Colonic mucosa (tissue), 4 donors: Measurements from ENCODE around the gene ERN1. TPM values are rescaled to one million over a fixed set of nuclear protein-coding genes. Genes with fewer than 3 reads are reported as not detected.

Experiments used
- DNase-seq: peaks from one replicate; pipeline ENCODE4 v3.0.0-alpha.2; 2020
- H3K27ac ChIP-seq: fragments of 200-600 bp; one replicate; pipeline ENCODE4 v1.8.0; 2021
- H3K27me3 ChIP-seq: fragments of 200-600 bp; one replicate; pipeline ENCODE4 v1.8.0; 2021
- H3K36me3 ChIP-seq: fragments of 200-600 bp; one replicate; pipeline ENCODE4 v1.8.0; 2021
- H3K4me1 ChIP-seq: fragments of 200-600 bp; one replicate; pipeline ENCODE4 v1.8.0; 2021; ENCODE audit warnings: mild to moderate bottlenecking
- H3K4me3 ChIP-seq: fragments of 200-600 bp; one replicate; pipeline ENCODE4 v1.8.0; 2021
- H3K9ac ChIP-seq, 2 donors: one replicate each; pipeline ENCODE4 v1.7.0; 2013; ENCODE audit warnings: control low read depth in 2 of 2, low read depth in 2 of 2, low read length in 2 of 2
- H3K9me3 ChIP-seq: fragments of 200-600 bp; one replicate; pipeline ENCODE4 v1.8.0; 2021
- intact Hi-C: fragments of 100-400 bp; cut with DNase I; formaldehyde crosslinking; loops from one replicate; pipeline ENCODE4 v1.14.1; 2022
- total RNA-seq, 2 donors: library from RNA; stranded (reverse); fragmentation: NEBNext Ultra II Directional in 1 of 2; extraction: Animal tissue kit (Norgen Biotek cat#: 25700) in 1 of 2; gene quantifications; one replicate each; pipeline ENCODE4 v1.2.1, GENCODE V29; 2021
- TF ChIP-seq, protein P1 (sequence below): fragments of 200-600 bp; IDR thresholded peaks from one replicate; pipeline ENCODE4 v1.8.0; 2022; ENCODE audit warnings: antibody characterized with exemption, mild to moderate bottlenecking
- donor health status: healthy.
- donor health status: DM: no; HTN: no; CAD: no.
- donor health status: DM: no; HTN: no; CAD: no.

Gene ERN1
- total RNA-seq, 2 donors from 2014 or later, result 19.2 to 19.6 TPM

- peak overlapping the region; percentile 34 for H3K27ac ChIP-seq
- no peaks in the 10 kb centered on the region for H3K27me3 ChIP-seq
- no peak overlapping the region for H3K4me3 ChIP-seq
- TF ChIP-seq, protein P1, sequence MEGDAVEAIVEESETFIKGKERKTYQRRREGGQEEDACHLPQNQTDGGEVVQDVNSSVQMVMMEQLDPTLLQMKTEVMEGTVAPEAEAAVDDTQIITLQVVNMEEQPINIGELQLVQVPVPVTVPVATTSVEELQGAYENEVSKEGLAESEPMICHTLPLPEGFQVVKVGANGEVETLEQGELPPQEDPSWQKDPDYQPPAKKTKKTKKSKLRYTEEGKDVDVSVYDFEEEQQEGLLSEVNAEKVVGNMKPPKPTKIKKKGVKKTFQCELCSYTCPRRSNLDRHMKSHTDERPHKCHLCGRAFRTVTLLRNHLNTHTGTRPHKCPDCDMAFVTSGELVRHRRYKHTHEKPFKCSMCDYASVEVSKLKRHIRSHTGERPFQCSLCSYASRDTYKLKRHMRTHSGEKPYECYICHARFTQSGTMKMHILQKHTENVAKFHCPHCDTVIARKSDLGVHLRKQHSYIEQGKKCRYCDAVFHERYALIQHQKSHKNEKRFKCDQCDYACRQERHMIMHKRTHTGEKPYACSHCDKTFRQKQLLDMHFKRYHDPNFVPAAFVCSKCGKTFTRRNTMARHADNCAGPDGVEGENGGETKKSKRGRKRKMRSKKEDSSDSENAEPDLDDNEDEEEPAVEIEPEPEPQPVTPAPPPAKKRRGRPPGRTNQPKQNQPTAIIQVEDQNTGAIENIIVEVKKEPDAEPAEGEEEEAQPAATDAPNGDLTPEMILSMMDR, result no peak
- H3K36me3 ChIP-seq, result peaks cover 7% of the 10 kb centered on the region
- no peaks in the 10 kb centered on the region for H3K9me3 ChIP-seq
- DNase-seq, result no peak
- intact Hi-C loops, result no loop called here
- H3K9ac ChIP-seq, result no peak overlapping the region
- H3K4me1 ChIP-seq, result no peaks in the 10 kb centered on the region
These were observed 55.1 kb downstream of the ERN1 start for GRCh38 chr17:64074704-64075426.

DNA sequence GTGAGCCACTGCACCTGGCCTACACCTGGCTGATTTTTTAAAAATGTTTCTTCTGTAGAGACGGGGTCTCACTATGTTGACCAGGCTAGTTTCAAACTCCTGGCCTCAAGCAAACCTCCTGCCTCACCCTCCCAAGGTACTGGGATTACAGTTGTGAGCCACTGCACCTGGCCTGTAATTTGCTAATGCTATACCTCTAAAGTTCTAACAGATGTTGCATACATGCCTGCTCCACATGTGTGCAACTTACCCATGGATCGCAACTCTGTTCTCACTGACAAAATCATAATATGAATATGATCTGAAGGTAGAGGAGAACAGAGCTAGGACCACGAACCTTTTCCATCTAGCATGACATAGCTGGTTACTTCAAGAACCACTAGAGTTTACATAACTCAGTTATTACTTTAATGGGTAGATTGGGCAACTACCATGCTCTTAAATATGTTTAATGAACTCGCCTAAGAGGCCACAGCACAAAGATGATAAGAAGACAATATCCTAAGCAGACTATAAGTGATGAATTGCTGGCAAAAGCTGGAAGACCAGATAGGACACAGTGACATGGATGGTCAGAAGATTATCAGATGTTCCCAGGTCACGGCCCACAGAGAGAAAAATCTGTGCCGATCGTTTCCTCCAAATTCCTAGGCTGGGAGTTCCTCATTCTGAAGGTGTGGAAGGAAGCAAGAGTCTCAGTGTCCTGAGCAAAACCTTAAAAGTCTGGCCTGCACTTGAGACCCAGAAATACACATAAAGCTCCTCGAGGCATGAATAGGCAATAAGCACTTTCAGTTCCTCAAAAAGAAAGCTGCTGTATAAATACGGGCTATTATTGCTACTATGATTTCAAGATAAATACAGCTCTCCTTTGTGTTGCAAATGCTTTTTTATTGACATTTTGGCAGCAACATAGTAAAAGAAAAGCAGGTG is 55.9 kb downstream of the ERN1 start:
- peaks cover 8% of the 10 kb centered on the region for H3K36me3 ChIP-seq
- intact Hi-C loops, result no loop called here

GRCh38 chr17:64071111-64071510 is 58.8 kb downstream of the ERN1 start:
- TF ChIP-seq, protein P1, result no peak
- H3K36me3 ChIP-seq, result peaks cover 14% of the 10 kb centered on the region
- intact Hi-C loops, result no loop called here

More for the DNA sequence above, 55.9 kb downstream of the ERN1 start:
- no peaks in the 10 kb centered on the region for H3K9me3 ChIP-seq
- H3K4me3 ChIP-seq, result no peak overlapping the region
- H3K4me1 ChIP-seq, result no peaks in the 10 kb centered on the region
- TF ChIP-seq, protein P1, result no peak
- no peak overlapping the region for H3K9ac ChIP-seq
- no peaks in the 10 kb centered on the region for H3K27me3 ChIP-seq
- peak overlapping the region; percentile 34 for H3K27ac ChIP-seq
- no peak for DNase-seq

DNA sequence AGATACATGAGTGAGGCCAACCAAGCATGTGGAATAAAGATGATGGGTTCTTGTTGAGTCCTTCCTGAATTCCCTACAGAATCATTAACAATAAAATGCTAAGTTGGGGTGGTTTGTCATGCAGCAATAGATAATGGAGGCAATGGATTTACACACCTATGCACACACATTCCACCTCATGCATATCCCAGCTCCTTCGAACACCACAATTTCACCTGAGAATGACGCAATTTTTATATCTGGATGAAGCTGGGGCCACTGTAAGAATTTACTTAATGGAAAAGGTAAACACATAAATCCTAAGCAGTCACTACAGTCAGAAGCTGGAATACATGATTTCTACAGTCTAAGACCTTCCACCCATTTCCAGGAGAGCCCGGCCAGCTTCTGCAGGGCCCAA is 59.7 kb downstream of the ERN1 start:
- TF ChIP-seq, protein P1, result no peak

More at GRCh38 chr17:64071111-64071510, 58.8 kb downstream of the ERN1 start:
- no peak overlapping the region for H3K27ac ChIP-seq
- H3K27me3 ChIP-seq, result no peaks in the 10 kb centered on the region
- no peaks in the 10 kb centered on the region for H3K9me3 ChIP-seq
- DNase-seq, result no peak
- no peaks in the 10 kb centered on the region for H3K4me1 ChIP-seq
- H3K9ac ChIP-seq, result no peak overlapping the region
- no peak overlapping the region for H3K4me3 ChIP-seq

GRCh38 chr17:64069143-64069542 is 60.8 kb downstream of the ERN1 start:
- H3K36me3 ChIP-seq, result peaks cover 14% of the 10 kb centered on the region
- no peaks in the 10 kb centered on the region for H3K9me3 ChIP-seq
- no peak overlapping the region for H3K4me3 ChIP-seq
- no peak overlapping the region for H3K9ac ChIP-seq
- H3K27ac ChIP-seq, result no peak overlapping the region
- TF ChIP-seq, protein P1, result no peak
- DNase-seq, result no peak
- no peaks in the 10 kb centered on the region for H3K4me1 ChIP-seq
- H3K27me3 ChIP-seq, result no peaks in the 10 kb centered on the region
- intact Hi-C loops, result no loop called here

More for the DNA sequence above, 59.7 kb downstream of the ERN1 start:
- no peak overlapping the region for H3K4me3 ChIP-seq
- intact Hi-C loops, result no loop called here
- H3K36me3 ChIP-seq, result peaks cover 14% of the 10 kb centered on the region
- no peak overlapping the region for H3K9ac ChIP-seq
- no peak overlapping the region for H3K27ac ChIP-seq
- no peak for DNase-seq
- H3K27me3 ChIP-seq, result no peaks in the 10 kb centered on the region
- no peaks in the 10 kb centered on the region for H3K9me3 ChIP-seq
- H3K4me1 ChIP-seq, result no peaks in the 10 kb centered on the region
